Right renal cortex interstitium (tissue), 3 donors: ENCODE measurements around the gene PRSS56. TPM values are rescaled to one million over a fixed set of nuclear protein-coding genes. Genes with fewer than 3 reads are reported as not detected.

Source experiments
- DNase-seq, 3 donors: peaks; one replicate each; pipeline ENCODE4 v3.0.0-alpha.2; 2013; ENCODE audit warnings: low read depth in 3 of 3, low spot score in 2 of 3
- polyA plus RNA-seq, 3 donors: library from polyadenylated mRNA; unstranded; fragments of 120-200 nt; gene quantifications; one replicate each; pipeline ENCODE4 v1.2.1, GENCODE V29; 2013; ENCODE audit not compliant: insufficient read length in 3 of 3

PRSS56 gene
- polyA plus RNA-seq, 3 donors: not detected

DNA sequence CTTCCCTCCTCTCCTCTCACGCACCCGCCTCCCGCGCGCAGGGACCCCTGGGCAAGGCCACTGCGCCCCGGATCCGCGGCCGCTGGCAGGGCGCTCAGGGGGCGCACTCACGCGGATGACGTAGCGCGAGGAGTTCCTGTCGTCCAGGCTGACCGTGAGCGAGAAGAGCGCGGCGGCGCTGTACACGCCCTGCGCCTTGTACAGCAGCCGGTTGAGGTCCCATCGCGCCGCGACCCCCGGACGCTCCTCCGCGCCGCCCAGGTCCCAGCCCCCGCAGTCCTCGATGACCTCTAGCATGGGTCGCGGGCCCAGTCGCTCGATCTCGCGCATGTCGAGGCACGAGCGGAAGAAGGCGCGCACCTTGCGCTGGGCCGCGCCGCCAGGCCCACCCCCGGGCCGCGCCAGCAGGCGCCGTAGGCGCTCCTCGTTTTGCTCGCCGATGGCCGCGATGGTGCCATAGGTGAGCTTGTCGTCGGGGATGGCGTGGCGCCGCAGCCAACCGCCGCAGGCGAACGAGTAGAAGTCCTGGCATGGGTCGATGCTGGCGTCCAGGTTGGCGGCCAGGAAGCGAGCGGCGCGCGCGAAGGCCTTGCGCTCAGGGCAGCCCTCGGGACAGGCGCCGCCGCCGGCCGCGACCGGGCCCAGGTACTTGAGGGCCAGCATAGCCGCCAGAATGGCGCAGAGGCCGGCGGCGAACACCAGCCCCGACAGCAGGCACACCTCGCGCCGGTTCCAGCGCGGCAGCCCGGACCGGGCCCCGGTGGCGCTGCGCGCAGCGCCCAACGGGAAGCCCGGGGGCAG lies 34.2 kb upstream of the PRSS56 start:
- no peak for DNase-seq

DNA sequence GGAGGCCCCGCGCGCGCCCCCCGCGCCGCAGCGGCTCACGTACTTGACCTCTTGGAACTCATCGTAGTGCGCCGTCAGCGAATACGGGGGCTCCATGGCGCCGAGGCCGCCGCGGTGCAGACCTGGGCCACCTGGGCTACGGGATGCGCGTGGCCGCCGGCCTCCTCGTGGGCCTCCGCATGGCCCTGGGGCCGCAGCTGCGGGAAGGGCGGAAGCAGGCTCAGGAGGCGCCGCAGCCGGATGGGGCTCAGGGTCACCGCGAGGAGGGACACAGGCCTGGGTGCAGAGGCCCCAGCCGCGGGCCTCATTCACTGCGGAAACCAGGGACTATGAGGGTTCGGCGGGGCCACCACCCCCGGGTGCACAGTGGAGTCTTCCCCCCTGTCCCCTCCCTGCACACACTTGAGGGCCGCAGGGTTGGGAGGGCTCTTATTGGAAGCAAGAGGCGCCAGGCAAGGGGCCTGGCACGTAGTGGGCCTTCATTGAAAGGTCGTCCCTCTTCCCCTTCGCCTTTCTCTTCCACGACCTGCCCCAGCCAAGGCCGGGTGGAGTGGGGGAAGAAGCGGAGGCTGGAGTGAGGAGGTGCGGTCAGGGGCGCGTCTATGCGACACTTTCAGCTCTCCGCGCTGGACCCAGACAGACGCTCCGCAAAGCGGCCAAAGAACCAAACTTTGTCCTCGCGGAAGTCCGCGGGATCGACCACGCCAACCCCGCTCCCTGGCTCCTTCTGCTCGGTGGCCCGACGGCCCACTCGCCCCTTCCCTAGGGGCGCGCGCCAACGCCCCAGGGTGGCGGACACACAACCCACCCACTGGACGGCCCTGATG lies 33.4 kb upstream of the PRSS56 start:
- DNase-seq: no peak

DNA sequence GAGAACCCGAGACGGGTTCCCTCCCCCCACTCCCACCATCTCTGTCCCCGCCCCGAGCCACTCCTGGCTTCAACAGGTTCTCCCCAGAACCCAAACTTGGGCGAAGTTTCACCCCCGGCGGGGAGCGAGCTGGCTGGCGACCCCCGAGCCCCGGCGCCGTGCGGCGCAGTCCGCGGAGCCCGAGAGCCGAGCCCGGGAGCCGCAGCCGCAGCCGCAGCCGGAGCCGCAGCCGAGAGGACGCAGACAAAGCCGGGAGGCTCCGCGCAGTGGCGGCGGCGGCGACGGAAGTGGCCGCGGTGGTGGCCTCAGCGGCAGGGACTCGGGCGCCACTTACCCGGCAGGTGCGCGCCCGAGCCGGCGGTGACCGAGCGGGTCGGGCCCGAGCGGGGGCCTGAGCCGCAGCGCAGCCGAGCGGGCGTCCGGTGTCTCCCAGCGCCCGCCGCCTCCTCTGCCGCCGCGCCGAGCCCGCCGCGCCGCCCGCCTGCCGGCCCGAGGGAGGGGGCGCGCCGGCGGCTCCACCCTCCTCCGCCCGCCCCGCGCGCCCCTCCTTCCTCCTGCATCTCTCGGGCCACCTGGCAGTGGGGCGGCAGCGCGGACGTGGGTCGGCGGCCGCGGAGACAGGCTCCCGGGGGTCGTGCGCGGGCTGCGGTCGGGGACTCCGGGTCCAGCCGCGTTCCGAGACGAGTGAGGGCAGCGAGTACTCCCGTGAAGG lies 32.6 kb upstream of the PRSS56 start, which contains the start of gene ECEL1:
Gene ECEL1 (minus strand): TSS at position 450 of the 712 bp plus-strand sequence. CDS start 1,181 bp downstream, outside the sequence.
- no peak for DNase-seq

DNA sequence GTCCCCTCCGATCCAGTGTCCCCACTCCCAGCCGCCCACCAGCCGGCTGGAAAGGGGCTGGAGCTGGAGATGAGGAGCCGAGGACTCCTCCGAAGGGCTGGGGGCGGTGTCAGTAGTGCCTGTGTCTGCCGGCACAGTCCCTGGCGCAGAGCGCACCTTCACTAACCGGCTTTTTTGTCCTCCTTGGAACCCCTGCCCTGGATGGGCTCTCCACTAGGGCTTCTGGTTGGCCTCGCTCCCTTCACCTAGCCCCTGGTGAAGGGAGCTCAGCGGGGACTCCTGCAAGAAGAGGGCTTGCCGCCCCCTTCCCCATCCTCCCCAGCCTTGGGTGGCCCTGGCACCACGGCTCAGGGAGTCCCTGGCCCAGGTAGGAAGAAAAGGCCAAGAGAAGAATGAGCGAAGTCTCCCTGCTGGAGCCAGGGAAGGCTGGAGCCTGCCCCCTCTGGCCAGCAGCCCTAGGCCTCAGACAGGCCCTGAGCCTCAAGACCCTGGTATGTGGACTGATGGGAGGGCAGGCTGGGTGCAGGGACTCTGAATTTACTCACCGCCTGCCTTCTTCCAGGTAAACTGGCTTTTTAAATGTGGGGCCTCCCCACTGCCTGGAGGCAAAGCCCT lies 32.0 kb upstream of the PRSS56 start:
- no peak for DNase-seq

DNA sequence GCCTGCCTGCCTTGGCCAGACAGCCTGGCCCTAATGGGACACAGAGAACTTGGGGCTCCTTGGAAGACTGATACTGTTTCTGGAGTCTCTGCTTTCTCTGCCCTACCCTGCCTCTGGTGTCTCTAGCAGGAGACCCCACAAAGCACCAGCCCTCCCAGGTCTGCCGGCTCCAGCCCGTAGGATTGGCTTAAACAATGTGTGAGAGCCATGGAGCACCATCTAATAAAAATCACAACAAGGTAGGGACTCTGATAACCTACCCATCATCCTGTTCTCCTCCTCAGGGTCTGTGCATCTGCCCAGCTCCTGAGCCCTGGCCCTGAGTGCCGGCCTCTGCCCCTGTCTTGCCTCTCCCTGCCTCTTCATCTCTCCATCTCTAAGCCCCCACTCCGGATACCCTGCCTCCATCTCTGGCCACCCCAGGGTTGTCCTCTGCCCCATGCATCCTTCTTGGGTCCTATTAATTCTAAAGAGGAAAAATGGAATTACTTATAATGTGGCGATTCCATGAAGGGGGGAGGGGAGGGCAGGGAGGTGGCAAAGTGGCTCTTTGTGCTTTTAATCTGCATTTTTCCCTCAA lies 31.4 kb upstream of the PRSS56 start:
- DNase-seq: no peak

DNA sequence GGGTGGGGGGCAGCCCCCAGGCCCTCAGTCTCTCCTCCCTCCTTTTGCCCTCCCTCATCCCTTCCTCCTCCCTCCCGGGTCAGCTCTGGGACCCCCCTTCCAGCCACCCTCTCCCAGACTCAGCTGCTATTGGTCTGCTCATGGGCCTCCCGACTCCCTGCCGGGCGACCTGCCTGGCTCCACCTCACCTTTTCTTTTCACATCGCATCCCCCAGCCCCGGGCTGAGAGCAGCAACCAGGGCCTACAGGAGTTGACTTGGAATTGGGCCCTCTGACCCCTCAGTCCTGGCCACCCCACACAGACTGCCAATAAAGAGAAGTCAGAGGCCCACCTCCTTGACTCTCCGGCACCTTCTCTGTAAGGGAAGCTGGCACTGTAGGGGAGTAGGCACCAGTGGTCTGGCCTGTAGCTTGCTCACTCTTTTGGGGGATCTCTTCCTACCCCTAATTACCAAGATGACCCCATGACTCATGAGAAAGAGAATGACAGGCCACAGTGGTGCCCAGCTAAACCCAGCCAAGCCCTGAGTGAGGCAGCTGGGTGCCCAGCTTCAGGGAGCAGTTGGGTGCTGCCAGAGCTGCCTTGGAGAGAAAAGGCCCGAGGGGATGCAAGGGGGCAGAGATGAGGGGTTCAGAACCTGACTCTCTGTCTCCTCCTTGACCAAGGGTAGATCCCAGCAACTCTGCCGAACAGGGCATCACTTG lies 30.5 kb upstream of the PRSS56 start:
- no peak for DNase-seq

DNA sequence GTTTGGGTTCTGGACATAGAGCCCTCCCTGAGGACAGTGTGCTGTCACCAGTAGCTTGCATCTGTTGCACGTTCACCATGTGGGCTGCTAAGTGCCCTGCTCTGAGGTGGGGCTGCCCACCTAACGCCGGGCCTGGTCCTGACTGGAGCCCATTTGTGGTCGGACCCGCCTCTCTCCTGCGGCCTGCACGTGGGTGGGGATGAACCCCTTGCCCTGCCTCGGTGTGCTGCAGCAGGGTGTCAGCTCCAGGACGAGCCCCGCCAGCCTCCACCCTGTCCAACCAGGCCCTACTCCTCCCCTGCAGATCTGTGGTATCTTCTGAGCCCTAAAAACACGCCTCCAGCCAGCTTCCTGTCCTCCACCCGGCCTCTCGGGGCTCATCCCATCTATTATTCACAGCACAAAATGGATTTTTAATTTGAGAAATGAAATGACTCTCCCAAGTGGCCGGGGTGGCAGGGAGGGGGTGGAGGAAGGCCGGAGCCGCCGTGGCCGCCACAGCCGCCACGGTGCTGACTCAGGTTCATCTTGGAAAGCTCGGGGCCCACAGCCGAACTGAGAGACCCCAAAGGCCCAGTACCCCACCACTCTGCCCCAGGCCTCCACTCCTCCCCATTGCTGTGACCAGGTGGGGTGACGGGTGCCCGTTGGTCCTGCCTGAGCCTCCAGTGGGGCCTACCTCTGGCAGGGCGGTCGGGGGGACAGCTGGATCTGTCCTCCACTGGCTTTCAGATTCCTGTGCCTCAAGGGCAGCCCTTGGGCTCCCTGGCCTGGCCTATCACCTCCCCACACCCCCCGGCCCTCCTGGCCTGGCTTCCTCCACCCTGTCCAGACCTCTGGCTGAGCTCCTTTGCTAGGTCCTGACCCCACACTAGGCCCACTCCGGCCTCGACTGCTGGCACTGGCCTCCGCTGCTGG lies 29.7 kb upstream of the PRSS56 start:
- DNase-seq: no peak

DNA sequence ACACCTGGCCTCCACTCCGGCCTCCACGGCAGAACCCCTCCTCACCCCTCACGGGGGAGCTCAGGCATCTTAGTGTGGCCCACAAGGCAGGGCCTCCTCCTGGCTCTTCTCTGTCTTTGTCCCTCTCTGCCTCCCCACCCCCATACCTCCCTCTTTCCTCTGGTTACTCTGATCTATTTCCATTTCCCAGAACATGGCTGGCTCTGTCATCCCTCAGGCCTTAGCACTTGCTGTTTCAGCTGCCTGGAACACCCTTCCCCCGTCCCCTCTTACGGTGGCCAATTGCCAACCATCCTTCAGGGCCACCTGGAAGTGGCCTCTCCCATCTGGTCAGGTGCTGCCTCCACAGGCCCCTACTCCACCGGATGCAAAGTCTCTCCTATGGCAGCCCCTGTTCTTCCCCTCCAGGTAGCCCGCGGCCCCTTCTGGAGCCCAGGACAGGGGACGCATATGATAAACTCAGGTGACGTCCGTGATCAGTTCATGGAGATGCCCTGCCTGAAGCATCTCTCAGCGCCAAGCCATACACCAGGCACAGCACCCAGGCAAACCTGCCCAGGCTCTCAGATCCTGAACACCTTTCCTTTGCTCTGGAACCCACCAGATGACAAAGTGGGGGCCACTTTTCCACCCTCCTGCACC lies 28.9 kb upstream of the PRSS56 start:
- DNase-seq: no peak

DNA sequence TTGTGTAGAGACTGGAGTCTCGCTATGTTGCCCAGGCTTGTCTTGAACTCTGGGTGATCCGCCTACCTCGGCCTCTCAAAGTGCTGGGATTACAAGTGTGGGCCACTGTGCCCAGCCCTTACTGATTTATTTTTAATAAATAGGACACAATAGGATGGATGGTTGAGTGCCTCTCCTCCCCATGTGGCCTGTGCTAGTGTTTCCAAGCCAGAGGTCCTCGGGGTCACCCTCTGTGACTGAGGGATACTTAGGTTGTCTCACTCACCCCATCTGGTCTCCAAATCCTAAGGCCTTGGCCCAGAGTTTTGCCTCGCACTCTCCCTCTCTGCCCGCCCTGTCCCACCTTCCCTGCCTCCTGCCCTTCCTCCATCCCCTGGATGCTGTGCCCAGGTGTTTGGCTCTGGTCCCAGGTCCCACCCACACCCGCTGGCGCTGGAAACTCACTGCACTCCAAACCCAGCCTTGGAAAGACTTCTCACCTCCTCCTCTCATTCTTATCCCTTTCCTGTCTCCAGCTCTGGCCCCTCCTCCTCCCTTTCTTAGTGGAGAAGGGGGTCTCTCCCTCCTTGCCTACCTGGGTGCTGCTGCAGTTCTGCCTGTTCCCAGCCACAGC lies 27.8 kb upstream of the PRSS56 start:
- DNase-seq: no peak

DNA sequence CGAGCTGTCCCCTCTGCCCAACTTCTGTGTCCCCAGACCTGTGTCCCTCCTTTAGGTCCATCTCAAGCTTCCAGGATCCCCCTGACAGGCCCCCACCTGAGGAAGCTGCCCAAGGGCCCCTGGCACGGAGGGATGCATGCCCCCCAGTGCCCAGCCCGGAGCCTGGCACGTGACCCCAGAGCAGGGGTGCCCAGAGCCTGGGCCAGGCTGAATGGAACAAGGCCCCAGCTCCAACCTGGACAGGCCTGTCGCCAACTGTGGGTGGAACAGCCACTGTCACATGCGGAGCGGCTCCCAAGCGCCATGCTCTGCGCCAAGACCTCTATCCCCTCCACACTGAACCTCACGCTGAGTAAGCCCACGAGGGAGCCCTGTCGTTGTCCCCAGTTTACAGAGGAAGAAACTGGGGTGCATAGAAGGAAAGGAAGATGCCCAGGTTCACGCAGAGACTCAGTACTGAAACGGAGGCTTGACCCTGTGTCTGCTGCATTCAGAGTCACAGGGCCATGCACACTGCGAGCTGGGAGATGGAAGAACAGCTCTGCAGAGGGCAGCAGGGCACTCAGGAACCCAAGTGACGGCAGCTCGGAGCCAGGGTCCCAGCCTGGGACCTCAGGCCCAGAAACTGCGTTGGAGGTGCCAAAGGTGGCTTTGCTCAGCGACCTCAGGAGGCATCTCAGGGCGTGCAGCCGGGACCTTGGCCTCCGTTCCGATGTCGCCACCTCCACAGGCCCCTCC lies 27.1 kb upstream of the PRSS56 start:
- no peak for DNase-seq

DNA sequence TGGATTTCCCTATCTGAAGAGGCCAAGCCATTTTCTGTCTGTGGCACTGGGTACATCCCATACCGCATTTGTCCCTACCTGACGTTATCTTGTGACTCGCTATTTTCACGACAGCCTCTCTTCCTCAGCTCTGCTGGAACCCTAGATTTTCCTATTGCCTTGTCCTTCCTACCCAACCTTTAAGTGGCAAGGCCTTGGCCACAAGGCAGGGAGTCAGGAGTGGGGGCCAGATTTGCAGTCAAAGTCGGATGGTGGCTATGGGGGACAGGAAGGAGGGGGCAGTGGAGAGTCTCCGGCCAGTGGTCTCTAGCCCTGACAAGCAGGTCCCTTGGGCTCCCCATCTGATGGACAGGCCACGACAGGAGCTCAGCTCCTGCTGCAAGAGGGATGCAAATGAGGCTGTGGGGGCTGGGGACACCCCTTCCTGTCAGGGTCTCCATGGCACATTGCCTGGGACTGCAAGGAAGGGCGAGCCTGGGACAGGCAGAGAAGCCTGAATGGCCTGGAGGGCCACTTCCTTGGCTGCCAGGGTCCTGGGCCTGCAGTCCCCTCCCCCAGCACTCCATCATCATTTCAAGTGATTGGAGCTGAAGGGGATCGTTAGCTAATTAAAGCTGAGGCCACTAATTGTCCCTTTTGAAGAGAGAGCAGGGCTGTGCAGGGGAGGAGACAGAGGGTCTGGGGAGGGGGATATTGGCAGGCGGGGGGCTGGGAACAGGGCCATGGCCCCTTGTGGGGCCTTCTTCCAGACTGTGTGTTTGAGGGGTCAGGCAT lies 26.3 kb upstream of the PRSS56 start:
- DNase-seq: no peak

DNA sequence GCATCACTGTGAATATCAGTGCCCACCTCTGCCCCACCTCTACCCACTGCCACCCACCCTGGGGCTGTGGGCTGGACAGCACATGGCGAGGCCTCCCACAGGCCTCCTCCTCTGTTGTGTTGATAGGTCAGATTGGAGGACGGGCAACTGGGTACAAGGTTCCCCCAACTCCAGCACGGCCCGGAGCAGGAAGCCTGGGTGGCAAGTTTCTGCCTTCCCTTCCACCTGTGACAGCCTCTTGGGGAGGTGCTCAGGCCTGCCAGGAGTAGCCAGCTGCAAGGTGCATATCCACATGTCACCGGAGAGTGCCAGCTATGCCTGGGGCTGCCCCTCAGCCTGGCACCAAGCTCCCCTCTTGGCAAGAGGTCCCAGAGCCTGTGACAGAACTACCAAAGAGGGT lies 25.6 kb upstream of the PRSS56 start:
- no peak for DNase-seq

DNA sequence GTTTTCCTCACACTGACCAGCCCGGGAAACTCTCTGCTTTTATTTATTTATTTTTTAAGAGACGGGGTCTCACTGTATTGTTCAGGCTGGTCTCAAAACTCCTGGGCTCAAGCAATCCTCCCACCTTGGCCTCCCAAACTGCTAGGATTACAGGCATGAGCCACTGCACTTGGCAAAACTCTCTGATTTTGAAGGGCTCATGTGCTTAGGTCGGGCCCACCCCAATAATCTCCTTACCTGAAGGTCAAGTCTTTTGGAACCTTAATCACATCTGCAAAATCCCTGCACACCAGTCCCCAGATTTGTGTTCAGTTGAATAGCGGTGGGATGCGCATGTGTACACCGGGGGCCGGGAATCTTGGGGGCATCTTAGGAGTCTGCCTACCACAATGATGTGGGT lies 24.9 kb upstream of the PRSS56 start:
- DNase-seq: no peak

DNA sequence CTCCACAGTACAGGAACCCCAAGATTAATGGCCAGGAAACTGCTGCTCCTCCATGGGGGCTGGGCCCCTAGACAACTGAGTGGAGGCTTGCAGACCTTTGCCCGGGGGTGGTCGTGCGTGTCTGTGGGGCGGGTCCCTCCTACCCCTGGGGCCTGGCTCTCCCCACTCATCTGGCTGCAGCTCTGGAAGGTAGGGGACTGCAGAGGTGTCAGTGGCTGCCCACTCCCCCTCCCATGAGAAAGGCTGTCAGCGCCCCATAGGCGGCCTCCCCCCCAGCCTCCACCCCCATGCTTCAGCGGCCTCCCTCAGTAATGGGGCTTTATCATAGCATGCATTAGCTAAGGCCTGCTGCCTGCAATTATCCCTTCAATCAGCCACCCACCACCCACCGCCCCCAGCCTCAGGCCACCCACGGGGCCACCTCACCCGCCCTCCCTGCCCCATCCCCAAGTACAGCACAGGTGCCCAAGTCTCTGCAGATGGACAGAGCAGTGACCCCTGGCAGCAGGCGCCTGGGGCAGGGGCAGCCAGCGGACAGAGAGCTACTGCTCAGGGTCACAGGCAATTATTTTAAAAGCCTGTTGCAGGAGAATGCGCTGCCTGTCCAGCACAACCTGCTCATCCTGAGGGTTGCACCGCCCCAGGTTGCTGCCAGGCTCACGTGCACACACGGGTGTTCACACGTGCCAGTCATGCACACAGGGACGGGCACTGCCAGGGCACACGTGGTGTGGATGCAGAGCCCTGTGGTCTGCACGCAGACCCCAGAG lies 23.5 kb upstream of the PRSS56 start:
- DNase-seq: no peak

DNA sequence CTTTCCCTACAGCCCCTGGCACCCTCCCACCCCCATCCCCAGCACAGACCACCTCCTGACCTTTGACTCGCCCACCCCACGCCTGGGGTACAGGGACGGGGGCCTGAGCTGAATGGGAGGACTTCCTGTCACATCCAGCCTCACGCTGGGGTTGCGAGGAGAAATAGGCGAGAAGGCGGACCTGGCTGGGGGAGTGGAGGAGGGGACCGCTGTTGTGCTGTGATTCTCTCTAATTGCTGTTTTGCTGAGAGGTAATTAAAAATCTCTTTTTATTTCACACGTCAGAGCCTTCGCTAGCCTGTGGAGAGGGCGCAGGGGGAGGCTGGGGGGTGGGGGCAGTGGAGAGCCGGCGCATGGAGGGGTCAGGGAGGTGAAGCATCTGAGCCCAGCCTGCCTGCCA lies 22.8 kb upstream of the PRSS56 start:
- no peak for DNase-seq

DNA sequence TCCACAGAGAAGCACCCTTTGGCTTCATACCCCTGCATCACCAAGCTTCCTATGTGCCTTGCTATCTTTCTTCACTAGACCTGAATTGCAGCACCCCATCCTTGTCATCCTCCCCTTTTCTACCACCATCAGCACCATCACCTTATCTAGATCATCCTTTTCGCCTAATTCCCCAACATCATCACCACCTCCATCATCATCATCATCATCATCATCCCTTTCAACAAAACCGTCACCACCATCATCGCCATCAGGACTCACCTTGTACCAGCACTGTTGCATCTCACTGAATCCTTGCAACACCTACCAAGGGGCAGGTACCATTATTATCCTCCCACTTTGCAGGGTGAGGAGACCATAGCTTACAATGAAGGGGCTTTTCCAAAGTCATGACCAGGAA lies 21.7 kb upstream of the PRSS56 start:
- no peak for DNase-seq
